Measurements from ENCODE around the gene KHDC4.

Gene KHDC4

GRCh38 chr1:155981266-155982088, 47.3 kb upstream of the KHDC4 start:
- Histone ChIP-seq H3K79me2 (ENCODE audit: insufficient read depth, low read length) (peaks cover 47% of the 10 kb centered on the region), H2AFZ (ENCODE audit: low read length) (no peak overlapping the region)

GRCh38 chr1:155979597-155980343, 45.6 kb upstream of the KHDC4 start:
- H3K9ac ChIP-seq (ENCODE audit: low read depth, low read length, poor library complexity, severe bottlenecking), result peak overlapping the region; percentile 99
- no peaks in the 10 kb centered on the region for H3K9me2 ChIP-seq (replicated peaks; ENCODE audit: low read depth, low read length)
- peaks cover 13% of the 10 kb centered on the region for H3K27me3 ChIP-seq (ENCODE audit: insufficient read depth, low read length, poor library complexity, severe bottlenecking)
- H3K79me2 ChIP-seq (ENCODE audit: insufficient read depth, low read length), result peaks cover 64% of the 10 kb centered on the region
- no peaks in the 10 kb centered on the region for H3K9me3 ChIP-seq (ENCODE audit: insufficient read depth, low read depth, low read length)
- peaks cover 3% of the 10 kb centered on the region; the same call in 1 of the 2 replicates for H3F3A ChIP-seq (ENCODE audit: low read depth)
- no peaks in the 10 kb centered on the region; the same call in 1 of the 2 replicates for H3K36me3 ChIP-seq (ENCODE audit: insufficient read depth, low read length)
- peaks cover 12% of the 10 kb centered on the region for H4K20me1 ChIP-seq (ENCODE audit: insufficient read depth, low read length, poor library complexity, severe bottlenecking)
- H2AFZ ChIP-seq (ENCODE audit: low read length), result no peak overlapping the region
- H3K4me1 ChIP-seq (ENCODE audit: insufficient read depth, low read length, poor library complexity, severe bottlenecking), result peaks cover 68% of the 10 kb centered on the region
- peak overlapping the region; percentile 96 for H3K4me3 ChIP-seq (ENCODE audit: low read length, poor library complexity, severe bottlenecking)
- H3K4me2 ChIP-seq (ENCODE audit: low read depth, low read length, poor library complexity, severe bottlenecking), result peak overlapping the region; percentile 89
- TF ChIP-seq EZH2phosphoT487 (IDR thresholded peaks at IDR 0.05; ENCODE audit: borderline replicate concordance) (no peak), CTCF (conservative IDR thresholded peaks at IDR 0.05; ENCODE audit: low read length) (no peak)

More at GRCh38 chr1:155981266-155982088, 47.3 kb upstream of the KHDC4 start:
- peaks cover 3% of the 10 kb centered on the region; the same call in 1 of the 2 replicates for H3F3A ChIP-seq (ENCODE audit: low read depth)
- peaks cover 13% of the 10 kb centered on the region for H3K27me3 ChIP-seq (ENCODE audit: insufficient read depth, low read length, poor library complexity, severe bottlenecking)
- peaks cover 57% of the 10 kb centered on the region for H3K4me1 ChIP-seq (ENCODE audit: insufficient read depth, low read length, poor library complexity, severe bottlenecking)
- H3K9me3 ChIP-seq (ENCODE audit: insufficient read depth, low read depth, low read length), result no peaks in the 10 kb centered on the region
- peak overlapping the region; percentile 99 for H3K9ac ChIP-seq (ENCODE audit: low read depth, low read length, poor library complexity, severe bottlenecking)
- H3K4me2 ChIP-seq (ENCODE audit: low read depth, low read length, poor library complexity, severe bottlenecking), result peak overlapping the region; percentile 89
- H4K20me1 ChIP-seq (ENCODE audit: insufficient read depth, low read length, poor library complexity, severe bottlenecking), result no peaks in the 10 kb centered on the region
- no peaks in the 10 kb centered on the region for H3K9me2 ChIP-seq (replicated peaks; ENCODE audit: low read depth, low read length)
- H3K36me3 ChIP-seq (ENCODE audit: insufficient read depth, low read length), result no peaks in the 10 kb centered on the region
- TF ChIP-seq EZH2phosphoT487 (IDR thresholded peaks at IDR 0.05; ENCODE audit: borderline replicate concordance), result no peak
- H3K4me3 ChIP-seq (ENCODE audit: low read length, poor library complexity, severe bottlenecking), result peak overlapping the region; percentile 96

GRCh38 chr1:155978973-155979429, 44.8 kb upstream of the KHDC4 start:
- Histone ChIP-seq H3K27me3 (ENCODE audit: insufficient read depth, low read length, poor library complexity, severe bottlenecking) (peaks cover 13% of the 10 kb centered on the region), H3K9me3 (ENCODE audit: insufficient read depth, low read depth, low read length) (no peaks in the 10 kb centered on the region), H3K79me2 (ENCODE audit: insufficient read depth, low read length) (peaks cover 72% of the 10 kb centered on the region), H3K4me3 (ENCODE audit: low read length, poor library complexity, severe bottlenecking) (peak overlapping the region; percentile 96), H4K20me1 (ENCODE audit: insufficient read depth, low read length, poor library complexity, severe bottlenecking) (peaks cover 20% of the 10 kb centered on the region), H3K9ac (ENCODE audit: low read depth, low read length, poor library complexity, severe bottlenecking) (peak overlapping the region; percentile 99), H3K4me1 (ENCODE audit: insufficient read depth, low read length, poor library complexity, severe bottlenecking) (peaks cover 75% of the 10 kb centered on the region), H3F3A (ENCODE audit: low read depth) (peaks cover 3% of the 10 kb centered on the region; the same call in 1 of the 2 replicates), H3K9me2 (replicated peaks; ENCODE audit: low read depth, low read length) (no peaks in the 10 kb centered on the region), H3K36me3 (ENCODE audit: insufficient read depth, low read length) (no peaks in the 10 kb centered on the region; the same call in 1 of the 2 replicates), H3K4me2 (ENCODE audit: low read depth, low read length, poor library complexity, severe bottlenecking) (peak overlapping the region; percentile 89), H2AFZ (ENCODE audit: low read length) (0 out of 2 replicates have a peak overlapping the region, but pooled peaks have one; percentile 57)
- TF ChIP-seq EZH2phosphoT487 (IDR thresholded peaks at IDR 0.05; ENCODE audit: borderline replicate concordance) (no peak), CTCF (conservative IDR thresholded peaks at IDR 0.05; ENCODE audit: low read length) (no peak)
